PFSK-1 (cell line): ENCODE measurements around the gene TBCD.

Experiments
- FOXP2 ChIP-seq: optimal IDR thresholded peaks from 2 replicates; pipeline ENCODE3; 2011; ENCODE audit warnings: borderline replicate concordance, control low read depth, inconsistent platforms; ENCODE audit not compliant: insufficient read depth; ENCODE audit errors: extremely low read length, extremely low read depth
- POLR2AphosphoS5 ChIP-seq: IDR thresholded peaks from 2 replicates; pipeline ENCODE4 v1.6.1; 2012; ENCODE audit warnings: low read depth, mild to moderate bottlenecking, control low read depth, low read length, moderate library complexity
- REST ChIP-seq, 2 experiments: IDR thresholded peaks; 2 replicates each; pipeline versions ENCODE4 v1.6.1 to v1.8.0; 2011 to 2012; ENCODE audit warnings: low read depth in 2 of 2, low read length in 2 of 2, control low read depth in 1 of 2, inconsistent platforms in 1 of 2, mild to moderate bottlenecking in 1 of 2, moderate library complexity in 1 of 2; ENCODE audit not compliant: insufficient read depth in 1 of 2
- SIN3A ChIP-seq: IDR thresholded peaks from 2 replicates; pipeline ENCODE4 v1.6.1; 2012; ENCODE audit warnings: mild to moderate bottlenecking, low read length, moderate library complexity, borderline replicate concordance; ENCODE audit not compliant: insufficient read depth
- TAF1 ChIP-seq: IDR thresholded peaks from 2 replicates; pipeline ENCODE4 v1.6.1; 2012; ENCODE audit warnings: low read length, control low read depth, borderline replicate concordance; ENCODE audit not compliant: insufficient read depth

Gene TBCD

GRCh38 chr17:82779541-82779940 lies 27.7 kb downstream of the TBCD start:
- TF ChIP-seq FOXP2 (no peak), TAF1 (no peak), SIN3A (no peak), REST (IDR thresholded peaks at IDR 0.05; ENCODE audit: insufficient read depth in 1 of 2, low read depth in 2 of 2, low read length in 2 of 2) (no peak), POLR2AphosphoS5 (no peak)

GRCh38 chr17:82780195-82780594 lies 28.3 kb downstream of the TBCD start:
- TF ChIP-seq POLR2AphosphoS5 = no peak
- no peak for TF ChIP-seq FOXP2
- TF ChIP-seq REST (IDR thresholded peaks at IDR 0.05; ENCODE audit: insufficient read depth in 1 of 2, low read depth in 2 of 2, low read length in 2 of 2) = no peak
- no peak for TF ChIP-seq TAF1
- TF ChIP-seq SIN3A = no peak

GRCh38 chr17:82780971-82781893 lies 29.4 kb downstream of the TBCD start:
- TF ChIP-seq REST (IDR thresholded peaks at IDR 0.05; ENCODE audit: insufficient read depth in 1 of 2, low read depth in 2 of 2, low read length in 2 of 2) (no peak), POLR2AphosphoS5 (no peak), TAF1 (no peak), SIN3A (no peak), FOXP2 (no peak)

GRCh38 chr17:82781894-82782274 lies 30.0 kb downstream of the TBCD start:
- no peak for TF ChIP-seq TAF1
- TF ChIP-seq SIN3A = no peak
- TF ChIP-seq REST (IDR thresholded peaks at IDR 0.05; ENCODE audit: insufficient read depth in 1 of 2, low read depth in 2 of 2, low read length in 2 of 2) = no peak
- TF ChIP-seq POLR2AphosphoS5 = no peak
- TF ChIP-seq FOXP2 = peak; percentile 46
